ENCODE results near the gene CAPN11.
"Not testable (repeated sequence)": the region's sequence is repeated elsewhere in the genome, so short reads cannot be mapped to it uniquely, and the experiment has no call there.

The CAPN11 gene

GRCh38 chr6:44176762-44177509 is 18.3 kb downstream of the CAPN11 start:
- no peak for DNase-seq (ENCODE audit: low read depth, low spot score)
- no peak overlapping the region for H3K4me3 ChIP-seq (ENCODE audit: low read length)

- no peak overlapping the region for H3K4me3 ChIP-seq (ENCODE audit: low read length)
- no peak for DNase-seq (ENCODE audit: low read depth, low spot score)
Measured at GRCh38 chr6:44177691-44178423, 19.2 kb downstream of the CAPN11 start.

GRCh38 chr6:44178424-44179071 is 19.9 kb downstream of the CAPN11 start:
- H3K4me3 ChIP-seq (ENCODE audit: low read length): no peak overlapping the region
- DNase-seq (ENCODE audit: low read depth, low spot score): no peak

GRCh38 chr6:44179072-44179536 is 20.5 kb downstream of the CAPN11 start:
- no peak overlapping the region for H3K4me3 ChIP-seq (ENCODE audit: low read length)
- DNase-seq (ENCODE audit: low read depth, low spot score): no peak

GRCh38 chr6:44179648-44180047 is 21.0 kb downstream of the CAPN11 start:
- no peak overlapping the region for H3K4me3 ChIP-seq (ENCODE audit: low read length)
- DNase-seq (ENCODE audit: low read depth, low spot score): no peak

- DNase-seq (ENCODE audit: low read depth, low spot score): no peak
- H3K4me3 ChIP-seq (ENCODE audit: low read length): no peak overlapping the region
Measured at GRCh38 chr6:44180406-44180805, 21.8 kb downstream of the CAPN11 start.

- no peak for DNase-seq (ENCODE audit: low read depth, low spot score)
- H3K4me3 ChIP-seq (ENCODE audit: low read length): no peak overlapping the region
Measured at GRCh38 chr6:44180886-44181285, 22.3 kb downstream of the CAPN11 start.

- H3K4me3 ChIP-seq (ENCODE audit: low read length); DNase-seq (ENCODE audit: low read depth, low spot score): not testable (repeated sequence)
Measured at GRCh38 chr6:44181784-44182183, 23.2 kb downstream of the CAPN11 start.

GRCh38 chr6:44182911-44183390 is 24.3 kb downstream of the CAPN11 start:
- H3K4me3 ChIP-seq (ENCODE audit: low read length): no peak overlapping the region
- no peak for DNase-seq (ENCODE audit: low read depth, low spot score)

GRCh38 chr6:44183783-44184182 is 25.2 kb downstream of the CAPN11 start:
- no peak overlapping the region for H3K4me3 ChIP-seq (ENCODE audit: low read length)
- no peak for DNase-seq (ENCODE audit: low read depth, low spot score)

GRCh38 chr6:44185356-44185755 is 26.7 kb downstream of the CAPN11 start:
- not testable (repeated sequence) for DNase-seq (ENCODE audit: low read depth, low spot score); H3K4me3 ChIP-seq (ENCODE audit: low read length)

GRCh38 chr6:44185953-44186634 is 27.5 kb downstream of the CAPN11 start:
- no peak for DNase-seq (ENCODE audit: low read depth, low spot score)
- H3K4me3 ChIP-seq (ENCODE audit: low read length): no peak overlapping the region

- no peak for DNase-seq (ENCODE audit: low read depth, low spot score)
Measured at GRCh38 chr6:44186635-44187025, 28.0 kb downstream of the CAPN11 start.

GRCh38 chr6:44188819-44189218 is 30.2 kb downstream of the CAPN11 start:
- H3K4me3 ChIP-seq (ENCODE audit: low read length): no peak overlapping the region
- DNase-seq (ENCODE audit: low read depth, low spot score): no peak

More at GRCh38 chr6:44186635-44187025, 28.0 kb downstream of the CAPN11 start:
- no peak overlapping the region for H3K4me3 ChIP-seq (ENCODE audit: low read length)

- H3K4me3 ChIP-seq (ENCODE audit: low read length): no peak overlapping the region
- DNase-seq (ENCODE audit: low read depth, low spot score): no peak
Measured at GRCh38 chr6:44189257-44189656, 30.6 kb downstream of the CAPN11 start.

GRCh38 chr6:44190715-44191114 is 32.1 kb downstream of the CAPN11 start:
- DNase-seq (ENCODE audit: low read depth, low spot score): no peak
- no peak overlapping the region for H3K4me3 ChIP-seq (ENCODE audit: low read length)

- H3K4me3 ChIP-seq (ENCODE audit: low read length): no peak overlapping the region
- no peak for DNase-seq (ENCODE audit: low read depth, low spot score)
Measured at GRCh38 chr6:44192428-44193041, 33.9 kb downstream of the CAPN11 start.

GRCh38 chr6:44193307-44193910 is 34.8 kb downstream of the CAPN11 start:
- no peak for DNase-seq (ENCODE audit: low read depth, low spot score)
- H3K4me3 ChIP-seq (ENCODE audit: low read length): no peak overlapping the region

- no peak overlapping the region for H3K4me3 ChIP-seq (ENCODE audit: low read length)
- no peak for DNase-seq (ENCODE audit: low read depth, low spot score)
Measured at GRCh38 chr6:44194326-44194725, 35.7 kb downstream of the CAPN11 start.

Data from Jurkat, Clone E6-1 (cell line).